HUES48 (cell line): Measurements from ENCODE around the gene BFSP1.

Experiments used
- H3K27ac ChIP-seq: one replicate; pipeline ENCODE4 v1.7.0; 2013; ENCODE audit warnings: low read depth, low read length, inconsistent platforms
- H3K27me3 ChIP-seq: 2 replicates; pipeline ENCODE4 v1.6.1; 2013; ENCODE audit warnings: mild to moderate bottlenecking, low read length; ENCODE audit not compliant: control insufficient read depth, insufficient read depth
- H3K36me3 ChIP-seq: 2 replicates; pipeline ENCODE4 v1.6.1; 2013; ENCODE audit warnings: low read length; ENCODE audit not compliant: control insufficient read depth, insufficient read depth
- H3K4me1 ChIP-seq: 2 replicates; pipeline ENCODE4 v1.6.1; 2013; ENCODE audit warnings: mild to moderate bottlenecking, low read length; ENCODE audit not compliant: control insufficient read depth, insufficient read depth
- H3K4me3 ChIP-seq: 2 replicates; pipeline ENCODE4 v1.5.1; 2013; ENCODE audit warnings: mild to moderate bottlenecking, low read depth, low read length
- H3K9ac ChIP-seq: 2 replicates; pipeline ENCODE4 v1.6.1; 2013; ENCODE audit warnings: mild to moderate bottlenecking, low read depth, low read length, moderate library complexity
- H3K9me3 ChIP-seq: 2 replicates; pipeline ENCODE4 v1.6.1; 2013; ENCODE audit warnings: low read length; ENCODE audit not compliant: control insufficient read depth, insufficient read depth

The BFSP1 gene

GRCh38 chr20:17568972-17569521 is 37.9 kb upstream of the BFSP1 start:
- peak overlapping the region; percentile 83 for H3K9ac ChIP-seq
- no peaks in the 10 kb centered on the region for H3K9me3 ChIP-seq
- H3K36me3 ChIP-seq: no peaks in the 10 kb centered on the region
- peak overlapping the region; percentile 82 for H3K4me3 ChIP-seq
- H3K4me1 ChIP-seq: peaks cover 34% of the 10 kb centered on the region
- H3K27ac ChIP-seq: peak overlapping the region; percentile 96
- H3K27me3 ChIP-seq: no peaks in the 10 kb centered on the region

- Histone ChIP-seq H3K9ac (peak overlapping the region; percentile 83), H3K36me3 (no peaks in the 10 kb centered on the region), H3K9me3 (no peaks in the 10 kb centered on the region), H3K4me3 (peak overlapping the region; percentile 82), H3K27me3 (no peaks in the 10 kb centered on the region), H3K27ac (peak overlapping the region; percentile 96), H3K4me1 (peaks cover 25% of the 10 kb centered on the region)
Observed at GRCh38 chr20:17568045-17568788, 37.0 kb upstream of the BFSP1 start.

GRCh38 chr20:17566345-17566744 is 35.2 kb upstream of the BFSP1 start:
- no peak overlapping the region for H3K4me3 ChIP-seq
- H3K27ac ChIP-seq: no peak overlapping the region

GRCh38 chr20:17565169-17565845 is 34.1 kb upstream of the BFSP1 start:
- Histone ChIP-seq H3K36me3 (no peaks in the 10 kb centered on the region), H3K9ac (no peak overlapping the region), H3K27me3 (no peaks in the 10 kb centered on the region), H3K4me3 (no peak overlapping the region), H3K4me1 (peaks cover 7% of the 10 kb centered on the region; the same call in 1 of the 2 replicates), H3K9me3 (no peaks in the 10 kb centered on the region), H3K27ac (no peak overlapping the region)

More at GRCh38 chr20:17566345-17566744, 35.2 kb upstream of the BFSP1 start:
- Histone ChIP-seq H3K4me1 (peaks cover 7% of the 10 kb centered on the region; the same call in 1 of the 2 replicates), H3K27me3 (no peaks in the 10 kb centered on the region), H3K36me3 (no peaks in the 10 kb centered on the region), H3K9me3 (no peaks in the 10 kb centered on the region), H3K9ac (no peak overlapping the region)

- H3K36me3 ChIP-seq: no peaks in the 10 kb centered on the region
- peaks cover 16% of the 10 kb centered on the region for H3K4me1 ChIP-seq
- no peak overlapping the region for H3K4me3 ChIP-seq
- no peak overlapping the region for H3K27ac ChIP-seq
- H3K9ac ChIP-seq: no peak overlapping the region
- no peaks in the 10 kb centered on the region for H3K27me3 ChIP-seq
- no peaks in the 10 kb centered on the region for H3K9me3 ChIP-seq
Observed at GRCh38 chr20:17562804-17563305, 31.7 kb upstream of the BFSP1 start.

GRCh38 chr20:17560344-17561074 is 29.3 kb upstream of the BFSP1 start:
- Histone ChIP-seq H3K27me3 (no peaks in the 10 kb centered on the region), H3K36me3 (no peaks in the 10 kb centered on the region), H3K4me1 (peaks cover 27% of the 10 kb centered on the region), H3K27ac (no peak overlapping the region), H3K9ac (no peak overlapping the region), H3K4me3 (no peak overlapping the region), H3K9me3 (no peaks in the 10 kb centered on the region)

- Histone ChIP-seq H3K36me3 (no peaks in the 10 kb centered on the region), H3K27ac (peak overlapping the region; percentile 89), H3K27me3 (no peaks in the 10 kb centered on the region), H3K4me1 (peaks cover 27% of the 10 kb centered on the region), H3K9me3 (no peaks in the 10 kb centered on the region), H3K9ac (no peak overlapping the region), H3K4me3 (no peak overlapping the region)
Observed at GRCh38 chr20:17559338-17559737, 28.2 kb upstream of the BFSP1 start.

- Histone ChIP-seq H3K9me3 (no peaks in the 10 kb centered on the region), H3K4me1 (peaks cover 27% of the 10 kb centered on the region), H3K4me3 (no peak overlapping the region), H3K27me3 (no peaks in the 10 kb centered on the region), H3K27ac (peak overlapping the region; percentile 89), H3K36me3 (no peaks in the 10 kb centered on the region), H3K9ac (no peak overlapping the region)
Observed at GRCh38 chr20:17558941-17559304, 27.7 kb upstream of the BFSP1 start.

GRCh38 chr20:17558154-17558940 is 27.2 kb upstream of the BFSP1 start:
- Histone ChIP-seq H3K4me1 (peaks cover 27% of the 10 kb centered on the region), H3K36me3 (no peaks in the 10 kb centered on the region), H3K9ac (peak overlapping the region; percentile 22; the same call in 1 of the 2 replicates), H3K9me3 (no peaks in the 10 kb centered on the region), H3K4me3 (no peak overlapping the region; the same call in 1 of the 2 replicates), H3K27ac (peak overlapping the region; percentile 89), H3K27me3 (no peaks in the 10 kb centered on the region)

- no peaks in the 10 kb centered on the region for H3K27me3 ChIP-seq
- H3K27ac ChIP-seq: peak overlapping the region; percentile 89
- H3K36me3 ChIP-seq: no peaks in the 10 kb centered on the region
- H3K4me3 ChIP-seq: no peak overlapping the region
- H3K9ac ChIP-seq: no peak overlapping the region
- peaks cover 27% of the 10 kb centered on the region for H3K4me1 ChIP-seq
- H3K9me3 ChIP-seq: no peaks in the 10 kb centered on the region
Observed at GRCh38 chr20:17557675-17558006, 26.5 kb upstream of the BFSP1 start.
